Neural progenitor cell (in vitro differentiated cells): ENCODE data around the gene TNNC1. TPM values are rescaled to one million over a fixed set of nuclear protein-coding genes. Genes with fewer than 3 reads are reported as not detected.

Source experiments
- DNase-seq: peaks from one replicate; pipeline ENCODE4 v3.0.0-alpha.2; 2016; ENCODE audit warnings: low spot score
- H2AFZ ChIP-seq: fragments of 200-600 bp; sonication (generic); replicated peaks from 2 replicates; pipeline ENCODE4 v1.6.1; 2016; ENCODE audit warnings: antibody characterized with exemption
- H3F3A ChIP-seq: fragments of 200-600 bp; sonication (generic); 2 replicates; pipeline ENCODE4 v1.6.1; 2016; ENCODE audit warnings: antibody characterized with exemption, low read depth
- H3K27ac ChIP-seq: fragments of 200-600 bp; sonication (generic); 2 replicates; pipeline ENCODE4 v1.5.1; 2016; ENCODE audit warnings: mild to moderate bottlenecking
- H3K27me3 ChIP-seq: fragments of 200-600 bp; sonication (generic); 2 replicates; pipeline ENCODE4 v1.6.1; 2016; ENCODE audit warnings: mild to moderate bottlenecking, moderate library complexity
- H3K36me3 ChIP-seq: fragments of 200-600 bp; sonication (generic); 2 replicates; pipeline ENCODE4 v1.5.1; 2016
- H3K4me1 ChIP-seq: fragments of 200-600 bp; sonication (generic); 2 replicates; pipeline ENCODE4 v1.6.1; 2016; ENCODE audit warnings: mixed run types
- H3K4me2 ChIP-seq: fragments of 200-600 bp; sonication (generic); 2 replicates; pipeline ENCODE4 v1.6.1; 2016
- H3K4me3 ChIP-seq: fragments of 200-600 bp; sonication (generic); 2 replicates; pipeline ENCODE4 v1.5.1; 2016
- H3K79me2 ChIP-seq: fragments of 200-600 bp; sonication (generic); 2 replicates; pipeline ENCODE4 v1.6.1; 2016; ENCODE audit warnings: low read depth
- H3K9ac ChIP-seq: fragments of 200-600 bp; sonication (generic); 2 replicates; pipeline ENCODE4 v1.6.1; 2016
- H3K9me3 ChIP-seq: fragments of 200-600 bp; sonication (generic); 2 replicates; pipeline ENCODE4 v1.5.1; 2016; ENCODE audit warnings: low read depth
- H4K20me1 ChIP-seq: fragments of 200-600 bp; sonication (generic); 2 replicates; pipeline ENCODE4 v1.6.1; 2016; ENCODE audit warnings: low read depth
- H3K27ac Mint-ChIP-seq: 3 replicates; pipeline ENCODE4 v1.8.0; 2021; ENCODE audit warnings: mixed read lengths
- H3K27me3 Mint-ChIP-seq: 2 replicates; pipeline ENCODE4 v1.8.0; 2022; ENCODE audit warnings: low read depth, mild to moderate bottlenecking, inconsistent platforms, moderate library complexity, mixed read lengths; ENCODE audit not compliant: insufficient read depth
- H3K36me3 Mint-ChIP-seq: 3 replicates; pipeline ENCODE4 v1.8.0; 2021; ENCODE audit warnings: mixed read lengths
- H3K4me1 Mint-ChIP-seq: 3 replicates; pipeline ENCODE4 v1.8.0; 2021; ENCODE audit warnings: mixed read lengths
- H3K4me3 Mint-ChIP-seq: 3 replicates; pipeline ENCODE4 v1.8.0; 2021; ENCODE audit warnings: mild to moderate bottlenecking, moderate library complexity, mixed read lengths
- H3K9me3 Mint-ChIP-seq: 3 replicates; pipeline ENCODE4 v1.8.0; 2020; ENCODE audit warnings: mixed read lengths
- CTCF ChIP-seq: fragments of 200-600 bp; sonication (generic); IDR thresholded peaks from 2 replicates; pipeline ENCODE4 v1.5.1; 2017; ENCODE audit warnings: antibody characterized with exemption, mild to moderate bottlenecking
- EZH2 ChIP-seq: fragments of 200-600 bp; sonication (generic); IDR thresholded peaks from 2 replicates; pipeline ENCODE4 v1.6.1; 2017; ENCODE audit warnings: antibody characterized with exemption, mild to moderate bottlenecking, moderate library complexity
- EZH2phosphoT487 ChIP-seq: fragments of 200-600 bp; sonication (generic); IDR thresholded peaks from 2 replicates; pipeline ENCODE4 v1.6.1; 2017; ENCODE audit warnings: antibody characterized with exemption
- total RNA-seq: library from RNA; depleted of rRNA; stranded (reverse); fragments of >200 nt; gene quantifications from 2 replicates; pipeline ENCODE4 v1.2.3, GENCODE V29; 2015; ENCODE audit warnings: low replicate concordance

Gene TNNC1
- total RNA-seq, 1 donor from 2014 or later, result 0.67 TPM

- H4K20me1 ChIP-seq, result peaks cover 23% of the 10 kb centered on the region
- H3K9me3 ChIP-seq, result no peaks in the 10 kb centered on the region
- H3K36me3 Mint-ChIP-seq, result peaks cover 14% of the 10 kb centered on the region
- no peaks in the 10 kb centered on the region for H3K9me3 Mint-ChIP-seq
- H3K4me2 ChIP-seq, result no peak overlapping the region
- peaks cover 16% of the 10 kb centered on the region for H3K36me3 ChIP-seq
- H3K27ac ChIP-seq, result no peak overlapping the region
- no peak overlapping the region for H3K4me3 ChIP-seq
- TF ChIP-seq CTCF (no peak), EZH2 (no peak), EZH2phosphoT487 (no peak)
- H2AFZ ChIP-seq, result no peak overlapping the region
- H3K27me3 ChIP-seq, result no peaks in the 10 kb centered on the region
- no peak overlapping the region for H3K9ac ChIP-seq
- no peak for DNase-seq
- peaks cover 32% of the 10 kb centered on the region for H3K4me1 ChIP-seq
- H3K79me2 ChIP-seq, result peaks cover 39% of the 10 kb centered on the region
- H3K4me3 Mint-ChIP-seq, result peak overlapping the region; percentile 97
- H3F3A ChIP-seq, result peaks cover 23% of the 10 kb centered on the region
- peaks cover 41% of the 10 kb centered on the region for H3K4me1 Mint-ChIP-seq
- H3K27me3 Mint-ChIP-seq, result peaks cover 16% of the 10 kb centered on the region
- no peak overlapping the region for H3K27ac Mint-ChIP-seq
Measured at GRCh38 chr3:52454250-52454937, 553 bp upstream of the TNNC1 start.

GRCh38 chr3:52452570-52453221, 1.1 kb downstream of the TNNC1 start:
- Histone ChIP-seq H3K27me3 (no peaks in the 10 kb centered on the region), H3K9ac (no peak overlapping the region), H3F3A (peaks cover 14% of the 10 kb centered on the region), H3K4me2 (no peak overlapping the region), H4K20me1 (peaks cover 11% of the 10 kb centered on the region), H3K4me3 (no peak overlapping the region), H3K4me1 (peaks cover 26% of the 10 kb centered on the region), H2AFZ (no peak overlapping the region), H3K79me2 (peaks cover 22% of the 10 kb centered on the region), H3K36me3 (peaks cover under 1% of the 10 kb centered on the region), H3K9me3 (no peaks in the 10 kb centered on the region), H3K27ac (no peak overlapping the region)
- no peak overlapping the region for H3K27ac Mint-ChIP-seq
- H3K4me3 Mint-ChIP-seq, result no peak overlapping the region
- peaks cover 39% of the 10 kb centered on the region for H3K4me1 Mint-ChIP-seq
- DNase-seq, result peak; percentile 24
- TF ChIP-seq EZH2phosphoT487, result no peak
- no peak for TF ChIP-seq CTCF
- no peak for TF ChIP-seq EZH2
- peaks cover 6% of the 10 kb centered on the region for H3K36me3 Mint-ChIP-seq
- H3K9me3 Mint-ChIP-seq, result no peaks in the 10 kb centered on the region
- H3K27me3 Mint-ChIP-seq, result peaks cover 19% of the 10 kb centered on the region

- peaks cover 14% of the 10 kb centered on the region for H3F3A ChIP-seq
- no peak overlapping the region for H3K4me3 ChIP-seq
- H3K27ac ChIP-seq, result no peak overlapping the region
- H3K9me3 Mint-ChIP-seq, result no peaks in the 10 kb centered on the region
- H3K36me3 Mint-ChIP-seq, result peaks cover 1% of the 10 kb centered on the region
- H3K27me3 ChIP-seq, result no peaks in the 10 kb centered on the region
- H3K9ac ChIP-seq, result no peak overlapping the region
- peaks cover 24% of the 10 kb centered on the region for H3K4me1 ChIP-seq
- peaks cover 16% of the 10 kb centered on the region for H3K79me2 ChIP-seq
- no peaks in the 10 kb centered on the region for H3K36me3 ChIP-seq
- H3K27me3 Mint-ChIP-seq, result peaks cover 20% of the 10 kb centered on the region
- no peak for TF ChIP-seq CTCF
- no peak for TF ChIP-seq EZH2
- no peak for TF ChIP-seq EZH2phosphoT487
- peaks cover 34% of the 10 kb centered on the region for H3K4me1 Mint-ChIP-seq
- no peak overlapping the region for H3K27ac Mint-ChIP-seq
- no peak overlapping the region for H3K4me2 ChIP-seq
- H3K4me3 Mint-ChIP-seq, result no peak overlapping the region
- no peaks in the 10 kb centered on the region for H3K9me3 ChIP-seq
- peaks cover 5% of the 10 kb centered on the region for H4K20me1 ChIP-seq
- H2AFZ ChIP-seq, result no peak overlapping the region
- DNase-seq, result no peak
Measured at GRCh38 chr3:52452126-52452525, 1.7 kb downstream of the TNNC1 start.
